GM19372 (cell line): ENCODE results near the gene SP3.

Experiments used
- ATAC-seq: cut with Tn5 transposase; IDR thresholded peaks from one replicate; pipeline ENCODE4 v1.9.1; 2021; ENCODE audit warnings: mild to moderate bottlenecking, low read depth, moderate library complexity; ENCODE audit not compliant: unreplicated experiment

Gene SP3

GRCh38 chr2:173965372-173966025 is at the start of gene SP3:
Gene SP3, minus strand, starts transcription at chr2:173965373. Its CDS starts 202 bp downstream, at chr2:173965171.
- ATAC-seq: peak; percentile 61

- ATAC-seq: no peak
These were observed 49.5 kb upstream of the SP3 start for GRCh38 chr2:174014699-174015070.

GRCh38 chr2:174014011-174014698 is 49.0 kb upstream of the SP3 start:
- ATAC-seq: no peak

DNA sequence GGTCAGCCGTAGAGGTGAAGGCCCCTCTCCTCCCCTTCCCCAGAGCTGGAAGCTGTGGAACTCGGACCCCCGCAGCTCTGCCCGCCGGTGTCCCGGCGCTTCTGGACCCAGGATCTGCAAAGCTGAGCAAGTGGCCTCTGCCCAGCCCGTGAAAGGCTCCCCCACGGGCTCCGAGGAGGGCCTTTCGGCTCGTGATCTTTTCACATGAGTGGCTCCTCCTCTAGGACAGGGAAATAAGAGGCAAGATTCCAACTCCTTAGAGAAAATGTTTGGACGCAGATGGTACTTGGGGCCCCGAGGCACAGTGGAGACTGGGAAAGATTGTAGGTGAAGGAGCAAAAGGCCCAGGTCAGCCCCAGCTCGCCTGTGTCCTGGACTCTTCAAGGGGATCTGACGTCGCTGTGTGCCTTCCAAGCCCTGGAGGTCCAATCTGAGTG is 48.2 kb upstream of the SP3 start:
- ATAC-seq: no peak

DNA sequence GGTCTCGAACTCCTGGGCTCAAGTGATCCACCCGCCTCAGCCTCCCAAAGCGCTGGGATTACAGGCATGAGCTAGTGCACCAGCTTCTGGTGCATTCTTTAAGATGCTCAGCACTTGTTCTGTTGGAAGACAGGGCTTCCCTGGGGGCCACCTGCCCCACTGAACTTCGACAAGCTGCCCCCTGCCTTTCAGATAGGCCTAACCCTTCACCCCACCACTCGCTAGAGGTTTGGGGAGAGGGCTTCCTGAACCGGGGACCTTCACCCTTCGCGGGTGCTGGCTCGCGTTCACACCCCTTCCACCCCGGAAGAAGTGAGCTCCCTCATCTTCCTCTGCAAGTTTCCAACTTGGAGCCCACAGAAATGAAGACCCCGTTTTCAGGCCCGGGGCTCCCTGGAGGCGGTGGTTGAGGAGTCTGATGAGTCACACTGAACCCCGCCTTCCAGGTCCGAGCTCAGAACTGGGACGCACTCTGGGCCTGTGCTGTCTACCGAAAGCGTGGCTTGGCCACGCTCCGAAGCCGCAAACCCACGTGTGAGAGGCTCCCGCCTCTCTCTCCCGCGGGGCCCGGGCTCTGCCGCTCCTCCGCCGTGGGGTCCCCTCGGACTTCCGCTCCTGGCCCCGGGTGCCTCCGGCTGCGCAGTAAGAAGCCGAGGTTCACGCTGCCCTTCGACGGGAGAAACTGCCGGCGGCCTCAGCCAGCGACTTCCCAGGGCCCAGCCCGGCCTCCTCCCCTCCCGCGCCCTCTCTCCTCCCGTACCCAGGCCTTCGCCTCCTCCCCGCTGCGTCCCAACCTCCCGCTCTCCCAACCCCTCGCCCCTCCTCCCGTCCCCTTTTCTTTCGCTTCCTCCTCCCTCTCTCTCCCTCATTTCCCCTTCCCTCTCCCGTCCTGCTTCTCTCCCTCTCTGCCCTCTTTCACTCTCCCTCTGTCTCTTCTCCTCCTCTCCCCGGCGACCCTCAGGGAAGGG is 47.5 kb upstream of the SP3 start:
- peak; percentile 51 for ATAC-seq

DNA sequence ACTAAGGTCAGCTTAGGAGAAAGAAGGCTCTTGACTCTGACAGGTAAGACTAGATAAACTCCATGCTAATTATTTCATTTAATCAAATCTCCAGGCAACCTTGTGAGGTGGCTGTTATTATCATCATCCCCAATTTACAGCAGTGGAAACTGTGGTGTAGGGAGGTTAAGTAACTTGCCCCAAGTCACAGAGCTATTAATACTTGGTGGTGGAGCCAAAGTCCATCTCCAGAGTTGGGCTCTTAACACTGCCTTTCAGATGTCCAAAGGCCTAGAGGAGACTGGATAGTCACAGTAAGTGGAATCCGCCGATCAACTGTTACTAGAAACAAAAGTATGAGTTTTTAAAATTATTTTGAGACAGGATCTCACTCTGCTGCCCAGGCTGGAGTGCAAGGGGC is 46.6 kb upstream of the SP3 start:
- ATAC-seq: no peak

- ATAC-seq: no peak
These were observed 46.0 kb upstream of the SP3 start for GRCh38 chr2:174011173-174011572.

DNA sequence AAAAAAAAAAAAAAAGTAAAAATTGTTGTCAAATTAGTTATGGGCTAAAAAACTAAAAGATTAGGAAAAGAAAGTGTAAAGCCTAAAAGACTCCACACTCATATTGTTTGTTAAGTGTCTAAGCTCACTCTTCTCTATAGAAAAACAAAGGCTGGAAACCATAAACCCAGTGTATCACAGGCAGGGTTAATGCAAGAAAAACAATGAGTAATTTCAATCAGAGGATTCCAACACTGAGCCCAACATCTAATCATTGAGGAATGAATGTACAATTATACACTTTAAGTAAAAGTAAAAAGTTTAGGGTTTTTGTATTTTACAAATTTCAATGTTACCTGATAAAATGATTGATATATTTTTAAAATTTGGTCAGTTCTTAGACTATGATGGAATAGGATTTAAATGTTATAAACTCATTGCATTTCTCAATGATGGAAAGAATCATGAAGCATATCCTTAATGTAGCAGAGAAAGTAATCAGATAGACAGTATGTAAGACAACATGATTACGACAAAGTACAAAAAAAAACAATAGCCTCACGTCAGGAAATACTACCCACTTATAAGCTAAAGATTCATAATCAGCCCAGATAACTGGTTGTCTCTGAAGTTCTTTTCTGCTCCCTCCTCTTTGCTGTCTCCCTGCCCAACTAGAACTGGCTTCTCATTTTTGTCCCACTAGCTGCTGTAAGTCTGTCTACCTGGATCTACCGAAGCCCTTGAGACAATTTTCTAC is 44.5 kb upstream of the SP3 start:
- no peak for ATAC-seq

GRCh38 chr2:174008720-174009119 is 43.5 kb upstream of the SP3 start:
- no peak for ATAC-seq

- no peak for ATAC-seq
These were observed 41.8 kb upstream of the SP3 start for GRCh38 chr2:174007010-174007409.

GRCh38 chr2:174005801-174006419 is 40.7 kb upstream of the SP3 start:
- no peak for ATAC-seq

DNA sequence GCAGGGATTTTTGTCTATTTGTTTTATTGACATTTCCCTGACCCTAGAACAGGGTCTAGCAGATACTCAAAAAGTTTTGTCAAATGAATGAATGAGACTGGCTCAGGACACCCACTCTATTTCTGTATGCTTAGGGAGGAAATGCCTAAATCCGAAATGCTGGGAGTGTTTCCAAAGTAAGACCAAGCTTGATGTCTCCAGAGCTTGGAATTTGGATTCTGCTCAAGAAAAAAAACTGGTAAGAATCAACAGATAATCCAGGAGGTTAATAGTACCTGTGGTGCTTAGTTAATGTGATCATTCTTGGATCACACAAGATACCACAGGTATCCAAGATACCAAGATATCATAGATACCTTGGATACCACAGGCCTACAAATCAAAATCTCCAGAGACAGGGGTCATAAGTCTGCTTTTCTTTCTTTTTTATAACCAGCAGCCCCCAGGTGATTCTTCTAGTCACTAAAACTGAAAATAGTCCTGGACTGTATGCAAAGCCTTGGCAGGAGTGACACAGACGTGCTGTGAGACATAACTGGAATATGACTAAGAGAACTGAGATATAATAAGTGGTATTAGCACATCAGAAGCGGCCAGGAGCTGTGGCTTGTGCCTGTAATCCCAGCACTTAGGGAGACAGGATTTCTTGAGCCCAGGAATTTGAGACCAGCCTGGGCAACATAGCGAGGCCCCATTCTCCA is 39.9 kb upstream of the SP3 start:
- ATAC-seq: no peak

- no peak for ATAC-seq
These were observed 38.8 kb upstream of the SP3 start for GRCh38 chr2:174003720-174004695.

DNA sequence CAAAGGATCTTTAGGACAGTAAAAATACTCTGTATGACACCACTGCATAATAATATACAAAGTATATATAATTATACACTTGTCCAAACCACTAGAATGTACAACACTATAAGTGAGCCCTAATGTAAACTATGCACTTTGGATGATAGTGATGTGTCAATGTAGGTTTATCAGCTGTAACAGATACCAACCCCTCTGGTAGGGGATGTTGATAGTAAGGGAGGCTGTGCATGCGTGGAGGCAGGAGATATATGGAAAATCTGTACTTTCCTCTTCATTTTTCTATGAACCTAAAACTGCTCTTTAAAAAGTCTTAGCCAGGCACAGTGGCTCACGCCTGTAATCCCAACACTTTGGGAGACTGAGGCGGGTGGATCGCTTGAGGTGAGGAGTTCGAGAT is 37.5 kb upstream of the SP3 start:
- no peak for ATAC-seq

- ATAC-seq: no peak
These were observed 35.9 kb upstream of the SP3 start for GRCh38 chr2:174001107-174001506.

DNA sequence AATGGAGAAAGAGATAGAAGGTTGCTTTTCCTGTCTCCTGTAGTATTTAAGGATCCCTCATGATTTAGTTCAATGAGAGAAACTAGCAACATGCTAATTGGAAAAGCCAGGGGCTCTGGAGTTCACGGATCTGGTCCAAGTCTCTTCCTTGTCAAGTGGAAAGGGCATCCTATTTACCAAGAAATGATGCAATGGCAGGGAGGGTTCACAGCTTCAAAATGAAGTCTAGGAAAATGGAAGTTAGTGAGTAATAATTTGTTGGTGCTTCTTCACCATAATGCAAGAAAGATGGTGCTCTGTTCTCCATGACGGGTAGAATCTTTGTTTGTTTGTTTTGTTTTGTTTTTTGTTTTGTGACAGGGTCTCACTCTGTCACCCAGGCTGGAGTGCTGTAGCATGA is 34.6 kb upstream of the SP3 start:
- ATAC-seq: no peak

DNA sequence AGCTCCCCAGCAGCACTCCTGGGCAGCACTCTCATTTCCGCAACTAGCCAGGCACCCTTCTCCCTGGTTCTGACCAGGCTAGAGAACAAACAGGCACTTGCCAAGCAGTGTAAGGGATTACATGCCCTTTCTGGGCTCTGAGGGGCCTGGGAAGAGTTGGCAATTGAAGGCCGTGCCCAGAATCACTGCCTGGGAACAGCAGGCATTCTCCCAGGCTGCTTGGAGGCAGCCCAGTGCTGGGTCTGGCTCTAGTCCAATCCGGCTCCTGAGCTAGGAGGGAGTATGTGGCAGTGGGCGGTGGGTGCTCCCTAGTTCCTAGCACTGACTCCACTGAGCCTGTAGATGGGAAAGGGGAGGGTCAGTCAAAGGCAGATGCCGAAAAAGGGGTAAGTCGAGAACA is 34.1 kb upstream of the SP3 start:
- ATAC-seq: no peak

DNA sequence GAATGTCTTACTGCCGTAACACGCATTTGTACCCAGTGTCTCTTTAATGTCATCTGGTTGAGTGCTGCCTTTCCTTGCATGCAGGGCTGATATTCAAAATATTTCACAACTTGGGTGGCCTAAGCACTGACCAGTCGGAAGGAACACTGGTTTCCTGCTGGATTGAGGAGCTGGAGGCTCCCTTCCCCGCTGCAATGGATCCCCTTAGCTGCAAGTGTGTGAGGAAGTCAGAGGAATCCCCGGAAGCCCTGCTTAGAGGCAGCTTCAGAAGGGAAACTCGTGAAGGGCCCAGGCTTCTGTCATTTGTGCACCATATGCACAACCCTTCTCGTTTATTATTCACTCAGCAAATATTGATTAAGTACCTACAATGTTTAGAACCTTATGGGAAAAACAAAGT is 33.2 kb upstream of the SP3 start:
- ATAC-seq: no peak
